Ovary (tissue), 9 donors: ENCODE results near the gene TMEM185B. TPM values are rescaled to one million over a fixed set of nuclear protein-coding genes. Genes with fewer than 3 reads are reported as not detected.

Experiments
- DNase-seq, 5 donors: peaks; one replicate each; pipeline ENCODE4 v3.0.0-alpha.2; 2019 to 2020
- H3K27ac ChIP-seq, 2 donors: fragments of 200-600 bp; one replicate each; pipeline versions ENCODE4 v1.5.1 to v1.8.0; 2019 to 2022
- H3K27me3 ChIP-seq: fragments of 200-600 bp; one replicate; pipeline ENCODE4 v1.8.0; 2022
- H3K36me3 ChIP-seq: fragments of 200-600 bp; sonication (generic); one replicate; pipeline ENCODE4 v1.5.1; 2019
- H3K4me1 ChIP-seq: one replicate; pipeline ENCODE4 v1.8.1; 2013; ENCODE audit warnings: mild to moderate bottlenecking, moderate library complexity; ENCODE audit not compliant: insufficient read depth
- H3K4me3 ChIP-seq: fragments of 200-600 bp; sonication (generic); one replicate; pipeline ENCODE4 v1.5.1; 2017
- H3K9me3 ChIP-seq, 2 donors: fragments of 200-600 bp in 1 of 2; sonication (generic) in 1 of 2; one replicate each; pipeline versions ENCODE4 v1.5.1 to v1.8.1; 2013 to 2019; ENCODE audit warnings: mild to moderate bottlenecking in 1 of 2, moderate library complexity in 1 of 2
- EP300 ChIP-seq: sonication (generic); formaldehyde crosslinking; IDR thresholded peaks from one replicate; pipeline ENCODE4 v1.6.1; 2017; ENCODE audit warnings: antibody characterized with exemption
- POLR2A ChIP-seq: fragments of 450-650 bp; IDR thresholded peaks from one replicate; pipeline ENCODE4 v1.6.1; 2017; ENCODE audit warnings: antibody characterized with exemption, mild to moderate bottlenecking, moderate library complexity
- WGBS, 3 donors: extraction: QIAGEN DNeasy Blood & Tissue Kit in 1 of 3; methylation state at CpG; one replicate each; pipeline versions ENCODE4 v1.1.5 to v1.1.7; 2013 to 2017; 5-methylcytosine and 5-hydroxymethylcytosine counted together
- intact Hi-C, 4 donors: fragments of 100-400 bp; cut with DNase I; formaldehyde crosslinking; loops; one replicate each; pipeline versions ENCODE4 v1.11.0 to v1.15.1; 2022 to 2023
- polyA plus RNA-seq, 2 donors: library from polyadenylated mRNA; stranded (reverse); fragments of 200-250 nt in 1 of 2; fragments of 350-450 nt in 1 of 2; fragmentation: Illumina TruSeq in 1 of 2; extraction: RNeasy Lipid Tissue Mini Kit (QIAGEN cat#74804) in 1 of 2; gene quantifications; one replicate each; pipeline ENCODE4 v1.2.3, GENCODE V29; 2013 to 2014
- total RNA-seq, 7 donors: library from RNA; depleted of rRNA in 2 of 7; stranded (reverse); fragments of >200 nt in 2 of 7; fragmentation: NEBNext Ultra II Directional in 3 of 7; extraction: Animal tissue kit (Norgen Biotek cat#: 25700) in 3 of 7; gene quantifications; one replicate each; pipeline versions ENCODE4 v1.1.0 to v1.2.4, GENCODE V29; 2016 to 2023
- TF ChIP-seq, protein P1 (sequence below), 3 donors: fragments of 450-650 bp in 2 of 3; fragments of 200-600 bp in 1 of 3; IDR thresholded peaks; one replicate each; pipeline versions ENCODE4 v1.5.1 to v1.8.0; 2016 to 2022; ENCODE audit warnings: antibody characterized with exemption in 3 of 3, mild to moderate bottlenecking in 1 of 3
- donor health status: DM: no; HTN: no; CAD: no; lungs with moderate emphysema.
- donor health status: DM: no; HTN: no; CAD: no.
- donor health status: Bipolar disorder and iron deficiency.
- donor health status: DM: yes; HTN: yes; CAD: no.
- donor health status: DM: no; HTN: no; CAD: no.
- donor health status: DM: yes; HTN: yes; CAD: no.

Gene TMEM185B
- total and polyA plus RNA-seq, 9 donors: 6.4 to 26.0 (median 14.5) TPM

DNA sequence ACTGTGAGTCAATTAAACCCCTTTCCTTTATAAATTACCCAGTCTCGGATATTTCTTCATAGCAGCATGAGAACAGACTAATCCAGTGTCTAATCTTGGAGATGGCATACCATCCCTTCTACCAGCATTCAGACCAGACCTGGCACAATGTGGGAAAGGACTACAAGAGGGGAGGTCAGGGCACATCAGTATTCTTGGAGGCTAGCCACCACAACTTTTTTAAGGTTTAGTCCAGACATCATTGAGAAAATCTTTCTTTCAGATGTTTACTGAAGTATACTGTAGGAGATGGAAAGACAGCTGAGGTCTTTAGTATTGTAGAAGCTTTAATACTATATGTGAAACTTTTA lies 33.4 kb upstream of the TMEM185B start:
- intact Hi-C loops: loop anchor here in 1 of 4 donors (10.0 kb wide), 1 partner anchor 58 kb away; no protein-coding TSS in a partner anchor
- Histone ChIP-seq H3K4me3 (no peak overlapping the region), H3K9me3 (no peaks in the 10 kb centered on the region), H3K36me3 (no peaks in the 10 kb centered on the region), H3K4me1 (peaks cover 2% of the 10 kb centered on the region), H3K27me3 (no peaks in the 10 kb centered on the region), H3K27ac (no peak overlapping the region)
- TF ChIP-seq POLR2A: no peak
- no peak for TF ChIP-seq EP300
- TF ChIP-seq, protein P1, sequence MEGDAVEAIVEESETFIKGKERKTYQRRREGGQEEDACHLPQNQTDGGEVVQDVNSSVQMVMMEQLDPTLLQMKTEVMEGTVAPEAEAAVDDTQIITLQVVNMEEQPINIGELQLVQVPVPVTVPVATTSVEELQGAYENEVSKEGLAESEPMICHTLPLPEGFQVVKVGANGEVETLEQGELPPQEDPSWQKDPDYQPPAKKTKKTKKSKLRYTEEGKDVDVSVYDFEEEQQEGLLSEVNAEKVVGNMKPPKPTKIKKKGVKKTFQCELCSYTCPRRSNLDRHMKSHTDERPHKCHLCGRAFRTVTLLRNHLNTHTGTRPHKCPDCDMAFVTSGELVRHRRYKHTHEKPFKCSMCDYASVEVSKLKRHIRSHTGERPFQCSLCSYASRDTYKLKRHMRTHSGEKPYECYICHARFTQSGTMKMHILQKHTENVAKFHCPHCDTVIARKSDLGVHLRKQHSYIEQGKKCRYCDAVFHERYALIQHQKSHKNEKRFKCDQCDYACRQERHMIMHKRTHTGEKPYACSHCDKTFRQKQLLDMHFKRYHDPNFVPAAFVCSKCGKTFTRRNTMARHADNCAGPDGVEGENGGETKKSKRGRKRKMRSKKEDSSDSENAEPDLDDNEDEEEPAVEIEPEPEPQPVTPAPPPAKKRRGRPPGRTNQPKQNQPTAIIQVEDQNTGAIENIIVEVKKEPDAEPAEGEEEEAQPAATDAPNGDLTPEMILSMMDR (IDR thresholded peaks at IDR 0.05): no peak
- WGBS, 3 donors: 67 to 79% (median 74%) methylated on average over 1 of the region's 1 CpG
- DNase-seq: no peak

DNA sequence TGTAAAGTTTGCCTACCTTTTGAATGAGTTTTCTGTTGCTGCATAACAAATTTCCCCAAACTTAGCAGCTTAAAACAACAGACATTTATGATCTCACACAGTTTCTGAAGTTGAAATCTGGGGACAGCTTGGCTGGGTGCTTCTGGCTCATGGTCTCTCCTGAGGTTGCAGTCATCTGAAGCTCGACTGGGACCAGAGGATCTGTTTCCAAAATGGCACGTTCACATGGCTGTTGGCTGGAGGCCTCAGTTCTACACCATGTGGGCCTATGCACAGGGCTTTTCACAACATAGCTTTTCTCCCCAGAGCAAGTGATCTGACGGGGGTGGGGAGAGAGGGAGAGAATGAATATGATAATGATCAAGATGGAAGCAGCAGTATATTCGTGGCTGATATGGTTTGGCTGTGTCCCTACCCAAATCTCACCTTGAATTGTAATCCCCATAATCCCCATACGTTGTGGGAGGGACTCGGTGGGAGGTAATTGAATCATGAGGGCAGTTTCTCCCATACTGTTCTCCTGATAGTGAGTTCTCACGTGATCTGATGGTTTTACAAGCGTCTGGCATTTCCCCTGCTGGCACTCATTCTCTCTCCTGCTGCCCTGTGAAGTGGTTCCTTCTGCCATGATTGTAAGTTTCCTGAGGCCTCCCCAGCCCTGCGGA lies 32.9 kb upstream of the TMEM185B start:
- Histone ChIP-seq H3K36me3 (no peaks in the 10 kb centered on the region), H3K4me1 (peaks cover 2% of the 10 kb centered on the region), H3K27ac (no peak overlapping the region), H3K9me3 (no peaks in the 10 kb centered on the region), H3K4me3 (no peak overlapping the region), H3K27me3 (no peaks in the 10 kb centered on the region)
- WGBS, 3 donors: 69 to 78% (median 71%) methylated on average over 9 of the region's 9 CpGs
- TF ChIP-seq EP300 (no peak), POLR2A (no peak)
- TF ChIP-seq, protein P1 (IDR thresholded peaks at IDR 0.05): no peak
- intact Hi-C loops: loop anchor here in 1 of 4 donors (10.0 kb wide), 1 partner anchor 59 kb away; no protein-coding TSS in a partner anchor
- no peak for DNase-seq

DNA sequence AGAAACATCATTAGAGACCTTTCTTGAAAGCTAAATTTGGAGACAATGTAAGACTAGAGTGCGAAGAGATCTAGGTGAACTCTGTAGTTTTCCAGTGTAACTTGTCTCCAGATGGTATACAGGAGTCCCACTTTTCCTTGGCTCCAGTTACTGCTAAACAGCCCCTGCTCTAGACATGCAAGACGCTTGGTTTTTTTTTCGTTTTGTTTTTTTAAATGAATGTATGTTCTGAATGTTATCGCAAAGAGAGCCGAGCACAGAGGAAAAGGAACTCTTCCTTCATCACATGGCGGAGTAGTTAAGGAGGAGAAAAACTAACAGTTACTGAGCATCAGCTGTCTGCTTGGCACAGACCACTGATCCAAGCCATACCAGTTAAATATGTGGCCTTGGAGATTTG lies 31.9 kb upstream of the TMEM185B start:
- Histone ChIP-seq H3K4me3 (no peak overlapping the region), H3K4me1 (peaks cover 2% of the 10 kb centered on the region), H3K27me3 (no peaks in the 10 kb centered on the region), H3K36me3 (no peaks in the 10 kb centered on the region), H3K9me3 (no peaks in the 10 kb centered on the region), H3K27ac (no peak overlapping the region)
- no peak for TF ChIP-seq EP300
- no peak for TF ChIP-seq POLR2A
- TF ChIP-seq, protein P1 (IDR thresholded peaks at IDR 0.05): no peak
- 19 to 65% (median 28%) methylated on average over 6 of the region's 6 CpGs for WGBS, 3 donors
- DNase-seq: no peak
- intact Hi-C loops: loop anchor here in 1 of 4 donors (10.0 kb wide), 1 partner anchor 60 kb away; no protein-coding TSS in a partner anchor

DNA sequence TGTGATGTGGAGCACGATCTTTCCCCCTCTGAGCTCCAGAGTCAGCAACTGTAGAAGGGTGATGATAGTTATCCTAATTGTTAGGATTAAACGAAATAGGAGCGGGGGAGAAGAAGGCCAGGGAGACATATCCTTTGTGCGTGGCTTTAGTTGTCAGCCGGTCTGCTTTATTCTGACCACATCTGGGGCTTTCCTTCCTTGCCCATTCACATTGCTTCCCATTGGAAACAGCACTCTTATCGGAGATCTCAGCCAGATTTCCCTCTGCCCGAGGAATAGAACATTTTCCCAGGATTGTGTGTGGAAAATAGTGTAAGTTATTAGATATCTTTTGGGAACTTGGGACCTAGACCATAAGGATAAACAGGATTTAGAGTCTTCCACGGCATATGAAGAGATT lies 31.0 kb upstream of the TMEM185B start:
- TF ChIP-seq POLR2A (no peak), EP300 (no peak)
- TF ChIP-seq, protein P1 (IDR thresholded peaks at IDR 0.05): no peak
- no peak overlapping the region for H3K4me3 ChIP-seq
- intact Hi-C loops: loop anchor here in 2 of 4 donors (5.0 to 10.0 kb wide), 2 partner anchors 61 to 63 kb away; no protein-coding TSS in a partner anchor

More for the DNA sequence above, 31.0 kb upstream of the TMEM185B start:
- Histone ChIP-seq H3K4me1 (peaks cover 2% of the 10 kb centered on the region), H3K36me3 (no peaks in the 10 kb centered on the region), H3K27ac (no peak overlapping the region), H3K9me3 (no peaks in the 10 kb centered on the region), H3K27me3 (no peaks in the 10 kb centered on the region)
- no peak for DNase-seq
- WGBS, 3 donors: 69 to 70% (median 69%) methylated on average over 8 of the region's 8 CpGs
